ENCODE results near the gene GABRB2.
"Not testable (repeated sequence)": the region's sequence is repeated elsewhere in the genome, so short reads cannot be mapped to it uniquely, and the experiment has no call there.

The GABRB2 gene

GRCh38 chr5:161312882-161313281 is 233.6 kb downstream of the GABRB2 start:
- no peak overlapping the region for H3K4me3 ChIP-seq (ENCODE audit: low read length)
- DNase-seq (ENCODE audit: low read depth, low spot score), result no peak

GRCh38 chr5:161311965-161312364 is 234.6 kb downstream of the GABRB2 start:
- no peak overlapping the region for H3K4me3 ChIP-seq (ENCODE audit: low read length)
- DNase-seq (ENCODE audit: low read depth, low spot score), result no peak

DNA sequence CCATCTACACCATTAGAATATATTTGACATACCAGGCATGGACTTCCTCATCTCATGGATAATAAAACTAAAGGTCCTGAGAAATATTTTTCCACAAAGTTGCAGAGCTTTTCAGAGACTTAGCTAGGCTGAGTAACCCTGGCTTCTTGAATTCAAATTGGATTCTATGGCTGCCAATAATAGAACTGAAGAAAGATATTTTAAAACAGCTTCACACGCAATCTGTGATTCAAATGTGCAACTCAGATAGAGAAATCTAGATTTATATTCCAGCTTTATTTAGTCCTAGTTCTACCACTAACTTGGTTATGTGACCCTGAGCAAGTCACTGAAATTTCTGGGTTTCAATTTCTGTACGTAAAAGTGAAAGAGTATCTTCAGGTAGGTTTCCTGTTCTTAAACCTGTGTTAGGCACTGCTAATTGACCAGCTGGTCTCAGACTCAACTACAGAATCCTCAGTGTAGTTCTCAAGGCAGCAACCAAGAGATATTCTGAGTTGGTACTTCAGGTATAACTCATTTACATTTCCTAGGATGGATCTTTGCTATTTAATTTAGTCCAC is 235.3 kb downstream of the GABRB2 start:
- no peak for DNase-seq (ENCODE audit: low read depth, low spot score)
- no peak overlapping the region for H3K4me3 ChIP-seq (ENCODE audit: low read length)

GRCh38 chr5:161306351-161306995 is 240.1 kb downstream of the GABRB2 start:
- DNase-seq (ENCODE audit: low read depth, low spot score), result no peak
- H3K4me3 ChIP-seq (ENCODE audit: low read length), result no peak overlapping the region

DNA sequence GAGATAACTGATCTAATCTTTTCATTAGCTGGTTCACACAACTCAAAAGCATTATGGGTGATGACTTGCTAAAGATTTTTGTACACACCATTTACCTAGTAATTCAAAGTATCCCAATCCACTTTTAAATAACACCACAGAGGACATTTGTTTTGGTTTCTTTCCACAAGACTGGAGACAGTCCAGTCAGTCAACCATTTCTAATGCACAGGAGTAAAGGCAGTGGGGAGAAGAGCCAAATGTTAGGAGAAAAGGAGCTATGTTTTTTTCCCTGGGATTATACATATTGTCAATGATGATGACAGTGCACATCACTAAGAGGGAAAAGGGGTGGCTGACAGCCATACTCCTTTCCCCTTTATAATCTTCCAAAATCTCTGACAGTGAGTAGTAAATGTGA is 240.9 kb downstream of the GABRB2 start:
- DNase-seq (ENCODE audit: low read depth, low spot score), result no peak
- no peak overlapping the region for H3K4me3 ChIP-seq (ENCODE audit: low read length)

DNA sequence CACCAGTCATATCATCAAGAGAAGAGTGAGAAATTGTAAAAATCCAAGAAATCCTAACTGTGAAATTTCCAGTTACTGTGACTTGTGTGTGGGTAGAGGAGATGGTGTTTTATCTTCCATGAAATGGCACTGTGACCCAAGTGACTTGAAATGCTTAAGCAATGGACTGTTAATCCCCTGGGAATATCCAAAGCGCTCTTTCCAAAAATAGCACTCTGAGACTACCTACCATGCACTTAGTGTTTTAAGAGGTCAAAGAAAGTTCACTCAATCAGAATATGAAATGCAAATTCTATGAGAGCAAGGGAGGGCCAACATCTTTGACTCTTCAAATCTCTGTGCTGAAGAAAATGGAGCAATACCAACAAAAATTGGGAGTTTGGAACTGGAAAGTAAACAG is 244.0 kb downstream of the GABRB2 start:
- no peak for DNase-seq (ENCODE audit: low read depth, low spot score)
- H3K4me3 ChIP-seq (ENCODE audit: low read length), result no peak overlapping the region

DNA sequence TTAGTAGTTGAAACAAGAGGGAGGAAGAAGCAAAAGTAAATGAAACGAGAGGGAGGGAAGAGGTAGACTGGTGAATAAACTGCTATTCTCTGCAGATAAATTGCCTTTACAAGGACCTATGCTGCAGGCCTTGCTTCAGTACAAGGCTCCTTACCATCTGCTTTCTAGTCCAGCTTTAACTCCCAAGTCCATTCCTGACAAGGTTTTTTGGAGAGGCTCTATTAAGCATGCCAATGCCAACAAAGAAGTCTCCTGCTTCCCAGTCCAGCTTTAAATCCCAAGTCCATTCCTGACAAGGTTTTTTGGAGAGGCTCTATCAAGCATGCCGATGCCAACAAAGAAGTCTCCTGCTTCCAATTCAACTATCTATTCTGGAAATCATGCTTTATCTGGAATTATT is 244.9 kb downstream of the GABRB2 start:
- DNase-seq (ENCODE audit: low read depth, low spot score), result no peak
- no peak overlapping the region for H3K4me3 ChIP-seq (ENCODE audit: low read length)

DNA sequence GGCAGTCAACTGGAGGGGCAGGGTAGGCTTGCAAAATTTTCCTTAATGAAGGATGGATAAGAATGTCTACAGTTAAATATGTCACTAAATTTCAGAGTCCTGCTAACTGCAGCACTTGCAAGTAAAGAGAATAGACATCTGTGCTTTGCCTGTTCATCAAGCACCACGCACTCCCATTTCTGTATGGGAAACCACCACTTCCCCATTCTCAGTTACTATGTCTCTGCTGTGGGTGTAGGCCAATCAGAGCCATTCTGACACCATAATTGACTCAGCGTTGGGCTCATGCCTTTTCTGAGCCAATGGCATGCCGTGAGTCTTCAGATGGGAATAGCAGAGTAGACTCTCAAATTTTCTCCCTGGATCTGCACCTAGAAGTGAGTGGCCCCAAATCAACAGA is 247.5 kb downstream of the GABRB2 start:
- no peak for DNase-seq (ENCODE audit: low read depth, low spot score)
- H3K4me3 ChIP-seq (ENCODE audit: low read length), result no peak overlapping the region

- not testable (repeated sequence) for H3K4me3 ChIP-seq (ENCODE audit: low read length); DNase-seq (ENCODE audit: low read depth, low spot score)
These were observed 249.1 kb downstream of the GABRB2 start for GRCh38 chr5:161297388-161297787.

- no peak overlapping the region for H3K4me3 ChIP-seq (ENCODE audit: low read length)
These were observed 250.7 kb downstream of the GABRB2 start for GRCh38 chr5:161295721-161296250.

DNA sequence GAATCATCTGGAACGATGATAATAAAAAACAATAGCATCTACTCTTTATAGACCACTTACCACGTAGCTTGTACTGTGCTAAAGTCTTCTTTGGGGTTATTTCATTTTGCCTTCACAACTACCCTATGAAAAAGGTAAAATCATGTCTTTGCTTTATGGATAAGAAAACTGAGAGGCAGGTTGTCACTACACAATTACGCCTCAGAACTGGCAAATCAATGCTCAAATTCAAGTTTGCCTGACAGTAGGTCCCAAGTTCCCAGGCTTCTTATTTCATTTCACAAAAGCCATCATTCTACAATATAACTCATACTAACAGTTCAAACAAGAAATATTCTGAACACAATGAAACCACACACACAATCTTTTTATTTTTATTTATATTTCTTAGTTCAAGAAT is 258.5 kb downstream of the GABRB2 start:
- DNase-seq (ENCODE audit: low read depth, low spot score), result no peak
- H3K4me3 ChIP-seq (ENCODE audit: low read length), result no peak overlapping the region

More at GRCh38 chr5:161295721-161296250, 250.7 kb downstream of the GABRB2 start:
- DNase-seq (ENCODE audit: low read depth, low spot score), result no peak

DNA sequence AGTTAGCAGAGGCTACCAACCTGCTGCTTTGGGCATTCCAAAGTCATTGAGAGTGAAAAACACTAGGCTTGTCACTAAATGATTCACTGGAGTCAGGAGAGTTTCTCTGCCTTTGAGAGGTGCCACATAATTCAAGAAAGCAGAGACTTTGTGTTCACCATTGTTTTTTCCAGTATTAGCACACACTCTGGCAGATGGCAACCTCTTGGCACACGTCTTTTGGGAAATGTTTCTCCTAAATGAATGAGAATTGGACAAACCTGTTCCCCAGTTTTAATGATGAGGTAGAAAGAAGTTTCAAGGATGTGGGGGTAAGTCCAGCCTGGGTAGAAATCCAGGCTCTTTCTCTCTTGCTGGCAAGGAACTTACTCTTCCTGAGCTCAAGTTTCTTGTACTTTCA is 259.1 kb downstream of the GABRB2 start:
- DNase-seq (ENCODE audit: low read depth, low spot score), result no peak
- no peak overlapping the region for H3K4me3 ChIP-seq (ENCODE audit: low read length)

- DNase-seq (ENCODE audit: low read depth, low spot score), result no peak
- H3K4me3 ChIP-seq (ENCODE audit: low read length), result no peak overlapping the region
These were observed 260.4 kb downstream of the GABRB2 start for GRCh38 chr5:161286066-161286655.

GRCh38 chr5:161284445-161284844 is 262.1 kb downstream of the GABRB2 start:
- no peak for DNase-seq (ENCODE audit: low read depth, low spot score)

DNA sequence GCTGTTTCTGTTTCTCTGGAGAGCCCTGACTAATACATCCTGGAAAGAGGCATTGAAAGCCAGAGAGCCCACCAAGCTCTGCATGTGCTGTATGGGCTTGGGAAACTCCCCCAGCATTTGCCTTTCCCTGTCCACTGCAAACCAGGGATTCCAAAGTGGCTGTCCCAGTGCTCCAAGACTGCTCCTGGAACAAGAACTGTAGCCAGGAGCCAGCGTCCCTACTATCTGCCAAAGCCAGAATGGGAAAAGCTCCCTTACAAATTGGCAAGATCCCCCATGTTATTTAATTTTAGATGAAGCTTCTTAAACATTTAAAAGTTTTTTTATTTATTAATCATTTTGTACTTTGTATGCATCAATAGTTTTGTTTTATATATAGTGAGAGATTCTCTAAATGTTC is 263.2 kb downstream of the GABRB2 start:
- DNase-seq (ENCODE audit: low read depth, low spot score), result no peak
- no peak overlapping the region for H3K4me3 ChIP-seq (ENCODE audit: low read length)

More at GRCh38 chr5:161284445-161284844, 262.1 kb downstream of the GABRB2 start:
- H3K4me3 ChIP-seq (ENCODE audit: low read length), result no peak overlapping the region

DNA sequence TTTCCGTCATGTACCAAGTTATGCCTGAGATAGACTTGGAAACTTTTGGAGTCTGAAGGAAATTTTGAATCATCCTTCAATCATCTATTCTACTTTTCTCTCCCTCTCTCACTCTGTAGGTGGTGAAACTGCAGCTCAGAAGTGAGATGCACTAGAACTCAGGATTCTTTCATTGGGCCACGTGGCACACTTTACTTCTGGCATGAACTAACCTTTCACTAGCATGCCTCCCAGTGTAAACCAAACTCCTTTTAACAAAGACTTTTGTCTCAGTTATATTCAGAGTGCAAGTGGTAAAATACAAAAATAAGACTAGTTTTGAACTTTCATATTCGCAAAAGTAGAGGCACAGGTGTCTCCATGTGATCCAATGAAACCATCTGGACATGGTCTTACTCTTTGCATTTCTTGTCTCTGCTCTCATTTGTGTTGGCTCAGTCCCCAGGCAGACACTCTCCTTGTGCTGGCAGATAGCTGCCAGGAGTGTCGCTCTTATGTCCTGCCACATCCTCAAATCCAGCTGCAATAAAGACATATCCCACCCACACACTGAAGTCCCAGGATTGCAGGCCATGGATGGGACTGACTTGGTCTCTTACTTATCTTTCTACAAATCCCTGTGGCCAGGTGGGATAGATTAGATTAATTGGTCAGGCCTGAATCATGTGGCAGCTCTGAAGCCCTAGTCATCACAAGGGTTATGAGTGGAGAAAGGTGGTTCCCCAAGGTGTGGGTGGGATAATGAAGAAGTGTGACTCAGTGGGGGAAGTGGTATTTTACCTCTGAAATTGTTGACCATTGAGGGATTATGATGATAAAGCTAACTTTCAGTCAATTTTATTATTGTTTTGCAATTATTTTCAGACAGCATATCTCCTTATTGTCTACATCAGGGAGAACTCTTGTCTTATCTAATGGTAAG is 267.5 kb downstream of the GABRB2 start:
- H3K4me3 ChIP-seq (ENCODE audit: low read length), result no peak overlapping the region
- DNase-seq (ENCODE audit: low read depth, low spot score), result no peak

GRCh38 chr5:161277011-161277410 is 269.5 kb downstream of the GABRB2 start:
- no peak for DNase-seq (ENCODE audit: low read depth, low spot score)
- H3K4me3 ChIP-seq (ENCODE audit: low read length), result no peak overlapping the region

DNA sequence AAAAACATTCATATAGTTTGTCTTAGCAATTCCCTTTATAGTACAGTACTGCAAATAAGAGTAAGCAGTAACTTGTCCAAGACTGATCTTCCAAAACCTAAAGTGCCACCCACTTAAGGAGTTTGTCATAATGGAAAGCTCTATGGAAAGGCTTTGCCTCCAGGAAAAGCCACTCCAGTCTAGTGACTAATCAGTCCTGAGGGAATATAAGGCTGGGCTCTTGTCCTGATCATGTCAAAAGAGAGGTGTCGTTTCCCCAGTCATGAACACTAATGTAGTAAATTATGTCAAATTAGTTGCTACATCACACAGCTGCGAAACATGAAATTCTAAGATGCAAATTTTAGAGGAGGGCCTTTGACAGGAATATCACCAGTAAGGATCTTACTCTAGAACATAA is 271.6 kb downstream of the GABRB2 start:
- DNase-seq (ENCODE audit: low read depth, low spot score), result no peak
- no peak overlapping the region for H3K4me3 ChIP-seq (ENCODE audit: low read length)

GRCh38 chr5:161273410-161273809 is 273.1 kb downstream of the GABRB2 start:
- no peak for DNase-seq (ENCODE audit: low read depth, low spot score)
- no peak overlapping the region for H3K4me3 ChIP-seq (ENCODE audit: low read length)

- H3K4me3 ChIP-seq (ENCODE audit: low read length), result no peak overlapping the region
- DNase-seq (ENCODE audit: low read depth, low spot score), result no peak
These were observed 274.7 kb downstream of the GABRB2 start for GRCh38 chr5:161271816-161272215.

All from Jurkat, Clone E6-1 (cell line).